HG03521 (cell line): Measurements from ENCODE around the gene APOC4.
"Not testable (repeated sequence)": the region's sequence is repeated elsewhere in the genome, so short reads cannot be mapped to it uniquely, and the experiment has no call there.

Experiments
- ATAC-seq: cut with Tn5 transposase; IDR thresholded peaks from one replicate; pipeline ENCODE4 v1.9.1; 2021; ENCODE audit warnings: mild to moderate bottlenecking, moderate library complexity; ENCODE audit not compliant: unreplicated experiment

The APOC4 gene

DNA sequence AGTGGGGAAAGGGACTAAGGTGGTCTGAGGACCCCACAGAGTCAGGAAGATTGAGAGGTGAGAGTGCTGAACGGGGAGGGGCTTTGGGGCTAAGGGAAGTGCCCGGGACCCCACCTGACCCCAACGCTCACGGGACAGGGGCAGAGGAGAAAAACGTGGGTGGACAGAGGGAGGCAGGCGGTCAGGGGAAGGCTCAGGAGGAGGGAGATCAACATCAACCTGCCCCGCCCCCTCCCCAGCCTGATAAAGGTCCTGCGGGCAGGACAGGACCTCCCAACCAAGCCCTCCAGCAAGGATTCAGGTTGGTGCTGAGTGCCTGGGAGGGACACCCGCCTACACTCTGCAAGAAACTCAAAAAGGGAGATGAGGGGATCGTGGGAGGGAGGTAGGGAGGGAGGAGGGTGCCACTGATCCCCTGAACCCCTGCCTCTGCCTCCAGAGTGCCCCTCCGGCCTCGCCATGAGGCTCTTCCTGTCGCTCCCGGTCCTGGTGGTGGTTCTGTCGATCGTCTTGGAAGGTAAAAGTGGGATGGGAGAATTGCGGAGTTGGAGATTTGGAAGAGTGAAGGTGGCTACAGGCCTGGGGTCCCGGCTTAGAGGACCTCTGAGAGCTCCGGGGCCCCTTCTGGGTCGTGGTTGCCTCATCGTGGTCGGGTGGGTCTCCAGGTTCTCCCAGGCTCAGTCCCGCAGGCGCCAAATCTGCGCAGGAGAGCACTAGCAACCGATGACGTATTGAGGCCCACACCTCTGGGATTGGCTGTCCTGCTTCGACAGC is 27.4 kb upstream of the APOC4 start, which contains the start of gene APOC1:
APOC1 (plus strand) TSS at position 176 of the 774 bp plus-strand sequence; CDS start at position 460, 284 bp downstream.
- ATAC-seq, result peak; percentile 85

DNA sequence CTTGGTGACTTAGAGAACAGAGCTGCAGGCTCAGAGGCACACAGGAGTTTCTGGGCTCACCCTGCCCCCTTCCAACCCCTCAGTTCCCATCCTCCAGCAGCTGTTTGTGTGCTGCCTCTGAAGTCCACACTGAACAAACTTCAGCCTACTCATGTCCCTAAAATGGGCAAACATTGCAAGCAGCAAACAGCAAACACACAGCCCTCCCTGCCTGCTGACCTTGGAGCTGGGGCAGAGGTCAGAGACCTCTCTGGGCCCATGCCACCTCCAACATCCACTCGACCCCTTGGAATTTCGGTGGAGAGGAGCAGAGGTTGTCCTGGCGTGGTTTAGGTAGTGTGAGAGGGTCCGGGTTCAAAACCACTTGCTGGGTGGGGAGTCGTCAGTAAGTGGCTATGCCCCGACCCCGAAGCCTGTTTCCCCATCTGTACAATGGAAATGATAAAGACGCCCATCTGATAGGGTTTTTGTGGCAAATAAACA is 17.8 kb upstream of the APOC4 start:
- no peak for ATAC-seq

DNA sequence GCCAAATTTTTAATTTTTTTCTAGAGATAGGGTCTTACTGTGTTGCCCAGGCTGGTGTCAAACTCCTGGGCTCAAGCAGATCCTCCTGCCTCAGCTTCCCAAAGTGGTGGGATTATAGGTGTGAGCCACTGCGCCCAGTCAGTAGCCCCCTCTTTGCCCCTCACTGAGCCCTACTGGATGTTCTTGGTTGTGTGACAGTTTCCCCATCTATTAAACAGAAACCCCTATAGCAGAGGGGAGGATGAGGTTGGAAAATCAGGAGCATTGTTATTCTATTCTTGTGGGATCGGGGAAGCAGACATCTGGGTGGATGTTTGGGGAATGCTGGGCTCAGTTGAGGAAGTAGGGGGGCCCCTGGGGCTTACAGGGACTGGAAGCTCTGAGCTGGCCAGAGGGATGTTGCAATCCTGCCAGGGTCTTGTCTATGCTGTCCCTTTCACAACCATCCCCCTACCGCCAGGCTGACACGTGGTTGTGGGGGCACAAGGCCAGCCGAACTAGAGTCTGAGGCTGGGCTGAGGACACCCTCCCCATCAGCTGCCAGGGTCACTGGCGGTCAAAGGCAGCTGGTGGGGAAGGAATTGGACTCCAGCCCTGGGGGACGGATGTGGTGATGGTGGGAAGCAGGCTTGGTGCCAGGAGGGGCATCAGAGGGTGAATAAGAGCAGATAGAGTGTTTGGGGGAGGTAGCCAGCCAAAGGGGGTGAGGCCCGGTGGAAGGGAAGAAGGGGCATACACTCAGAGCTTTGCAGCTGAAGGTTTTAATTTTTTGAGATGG is 16.7 kb upstream of the APOC4 start:
- no peak for ATAC-seq

DNA sequence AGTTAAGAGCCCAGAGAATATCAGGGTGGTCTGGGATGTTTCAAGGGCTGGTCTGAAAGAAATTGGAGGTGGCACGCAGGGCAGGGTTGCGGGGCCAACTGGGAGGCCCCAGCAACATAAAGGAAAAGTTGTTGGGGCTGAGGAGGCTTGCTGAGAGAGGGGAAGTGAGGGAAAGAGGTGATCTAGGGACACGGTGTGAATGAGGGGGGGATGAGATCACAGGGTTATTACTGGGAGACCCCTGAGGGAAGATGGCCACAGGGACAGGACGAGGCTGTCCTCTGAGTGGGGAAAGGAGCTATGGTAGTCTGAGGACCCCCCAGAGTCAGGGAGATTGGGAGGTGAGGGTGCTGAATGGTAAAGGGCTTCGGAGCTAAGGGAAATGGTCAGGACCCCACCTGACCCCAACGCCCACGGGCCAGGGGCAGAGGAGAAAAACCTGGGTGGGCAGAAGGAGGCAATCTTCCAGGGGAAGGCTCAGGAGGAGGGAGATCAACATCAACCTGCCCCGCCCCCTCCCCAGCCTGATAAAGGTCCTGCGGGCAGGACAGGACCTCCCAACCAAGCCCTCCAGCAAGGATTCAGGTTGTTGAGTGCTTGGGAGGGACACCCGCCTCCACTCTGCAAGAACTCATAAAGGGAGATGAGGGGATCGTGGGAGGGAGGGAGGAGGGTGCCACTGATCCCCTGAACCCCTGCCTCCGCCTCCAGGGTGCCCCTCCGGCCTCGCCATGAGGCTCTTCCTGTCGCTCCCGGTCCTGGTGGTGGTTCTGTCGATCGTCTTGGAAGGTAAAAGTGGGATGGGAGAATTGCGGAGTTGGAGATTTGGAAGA is 15.6 kb upstream of the APOC4 start:
- not testable (repeated sequence) for ATAC-seq

DNA sequence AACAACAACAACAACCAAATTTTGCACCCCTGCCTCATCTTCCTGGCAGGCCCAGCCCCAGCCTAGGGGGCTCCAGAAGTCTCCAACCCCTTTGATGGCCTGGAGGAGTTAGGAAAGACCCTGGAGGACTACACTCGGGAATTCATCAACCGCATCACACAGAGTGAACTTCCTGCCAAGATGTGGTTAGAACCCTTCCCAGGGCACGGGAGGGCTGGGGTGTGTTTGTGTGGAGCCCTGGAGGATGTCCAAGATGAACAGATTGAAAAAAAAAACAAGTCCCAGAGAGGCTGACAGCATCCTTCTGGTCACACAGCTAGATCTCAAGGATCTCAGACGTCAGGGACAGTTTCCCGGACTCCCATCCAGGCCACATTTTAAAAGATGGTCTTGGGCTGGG is 14.3 kb upstream of the APOC4 start:
- ATAC-seq, result no peak

DNA sequence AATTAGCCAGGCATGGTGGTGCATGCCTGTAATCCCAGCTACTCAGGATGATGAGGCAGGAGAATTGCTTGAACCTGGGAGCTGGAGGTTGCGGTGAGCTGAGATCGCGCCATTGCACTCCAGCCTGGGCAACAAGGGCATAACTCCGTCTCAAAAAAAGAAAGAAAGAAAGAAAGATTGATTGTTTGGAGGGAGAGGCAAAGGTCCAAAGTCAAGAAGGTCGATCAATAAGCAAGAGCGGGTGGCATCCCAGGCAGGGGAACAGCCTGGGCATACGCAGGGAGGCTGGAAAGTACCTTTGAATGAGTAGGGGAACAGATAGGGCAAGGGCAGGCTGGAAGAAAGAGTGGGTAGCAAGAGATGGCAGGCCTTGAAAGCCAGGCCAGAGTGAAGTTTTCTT is 11.9 kb upstream of the APOC4 start:
- ATAC-seq, result no peak

DNA sequence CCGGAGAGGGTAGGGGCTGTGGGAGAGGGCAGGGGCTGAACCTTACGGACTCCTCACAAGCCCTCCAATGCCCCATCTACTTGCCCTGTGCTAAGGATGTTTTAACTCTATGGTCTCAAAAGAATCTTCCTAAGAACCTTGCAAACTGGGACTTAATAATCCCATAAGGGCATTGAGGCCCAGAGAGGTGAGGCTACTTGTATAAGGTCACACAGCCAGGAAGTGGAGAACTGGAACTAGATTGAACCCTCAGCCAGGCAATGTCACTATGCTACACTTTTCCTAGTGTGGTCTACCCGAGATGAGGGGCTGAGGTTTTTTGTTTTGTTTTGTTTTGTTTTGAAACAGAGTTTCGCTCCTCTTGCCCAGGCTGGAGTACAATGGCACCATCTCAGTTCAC is 10.5 kb upstream of the APOC4 start:
- ATAC-seq, result no peak

DNA sequence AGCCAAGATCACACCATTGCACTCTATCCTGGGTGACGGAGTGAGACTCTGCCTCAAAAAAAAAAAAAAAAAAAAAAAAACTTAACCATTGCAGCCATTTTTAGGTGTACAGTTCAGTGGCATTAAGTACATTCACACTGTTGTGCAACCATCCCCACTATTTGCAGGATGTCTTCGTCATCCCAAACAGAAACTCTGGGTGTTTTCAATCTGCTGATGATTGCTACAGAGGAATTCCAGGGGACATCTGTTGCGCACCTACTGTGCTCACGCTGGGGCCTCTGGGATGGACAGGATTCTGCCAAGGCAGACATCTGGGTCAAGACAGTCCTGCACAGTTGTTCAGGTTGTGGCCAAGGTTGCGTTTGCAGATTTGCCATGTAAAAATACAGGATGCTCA is 2.4 kb upstream of the APOC4 start:
- no peak for ATAC-seq

DNA sequence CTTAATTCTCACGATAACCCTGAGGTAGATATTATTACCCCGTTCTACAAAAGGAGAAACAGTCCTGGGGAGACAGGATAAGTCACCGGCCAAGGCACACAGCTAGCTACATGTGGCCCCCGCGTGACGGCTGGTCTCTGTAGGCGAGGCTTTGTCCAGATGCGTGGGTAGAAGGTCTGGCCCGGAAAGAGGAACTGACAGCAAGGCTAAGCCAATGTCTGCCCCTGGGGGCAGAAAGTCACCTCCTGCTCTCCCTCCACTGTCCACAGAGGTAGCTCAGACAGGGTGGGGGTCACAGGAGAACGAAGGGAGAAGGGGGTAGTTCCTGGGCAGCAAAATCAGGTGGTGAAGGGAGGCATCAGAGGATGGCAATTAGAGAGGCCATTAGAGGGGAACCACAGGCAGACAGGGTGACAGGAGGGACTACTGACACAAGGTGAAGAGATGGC is 1.8 kb downstream of the APOC4 start:
- no peak for ATAC-seq

DNA sequence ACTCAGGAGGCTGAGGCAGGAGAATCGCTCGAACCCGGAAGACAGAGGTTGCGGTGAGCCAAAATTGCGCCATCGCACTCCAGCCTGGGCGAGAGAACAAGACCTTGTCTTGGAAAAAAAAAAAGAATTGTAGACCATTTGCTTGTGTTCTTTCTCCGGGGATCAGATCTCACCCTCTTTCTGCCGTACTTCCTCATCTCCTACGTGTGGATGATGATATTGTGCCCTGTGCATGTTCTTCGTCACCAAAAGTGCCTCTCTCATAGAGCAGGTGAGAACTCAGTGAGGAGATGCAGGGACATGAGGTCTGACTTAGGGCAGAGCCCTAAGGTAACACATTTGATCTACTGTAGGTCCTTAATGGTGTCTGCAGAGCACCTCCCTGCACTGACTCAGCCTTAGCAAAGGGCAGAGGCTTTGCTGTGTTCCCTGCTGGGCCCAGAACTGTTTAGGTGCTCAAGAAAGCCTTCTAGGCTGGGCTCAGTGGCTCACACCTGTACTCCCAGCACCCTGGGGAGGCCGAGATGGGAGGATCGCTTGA is 5.1 kb downstream of the APOC4 start:
- ATAC-seq, result no peak

DNA sequence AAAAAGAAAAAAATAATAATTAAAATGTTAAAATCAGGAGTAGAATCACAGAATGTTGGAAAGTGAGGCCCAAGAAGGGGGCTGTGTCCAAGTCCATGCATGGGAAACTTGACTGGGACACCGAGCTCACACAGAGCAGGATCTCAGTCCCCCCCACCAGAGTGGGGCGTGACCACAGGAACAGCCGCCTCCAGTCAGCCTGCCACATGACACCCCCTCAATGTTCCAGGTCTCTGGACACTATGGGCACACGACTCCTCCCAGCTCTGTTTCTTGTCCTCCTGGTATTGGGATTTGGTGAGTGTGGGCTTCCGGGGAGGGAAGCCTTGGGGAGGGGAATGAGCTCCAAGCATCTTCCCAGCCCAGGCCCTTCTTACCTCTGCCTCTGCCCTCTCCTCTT is 6.2 kb downstream of the APOC4 start:
- no peak for ATAC-seq

DNA sequence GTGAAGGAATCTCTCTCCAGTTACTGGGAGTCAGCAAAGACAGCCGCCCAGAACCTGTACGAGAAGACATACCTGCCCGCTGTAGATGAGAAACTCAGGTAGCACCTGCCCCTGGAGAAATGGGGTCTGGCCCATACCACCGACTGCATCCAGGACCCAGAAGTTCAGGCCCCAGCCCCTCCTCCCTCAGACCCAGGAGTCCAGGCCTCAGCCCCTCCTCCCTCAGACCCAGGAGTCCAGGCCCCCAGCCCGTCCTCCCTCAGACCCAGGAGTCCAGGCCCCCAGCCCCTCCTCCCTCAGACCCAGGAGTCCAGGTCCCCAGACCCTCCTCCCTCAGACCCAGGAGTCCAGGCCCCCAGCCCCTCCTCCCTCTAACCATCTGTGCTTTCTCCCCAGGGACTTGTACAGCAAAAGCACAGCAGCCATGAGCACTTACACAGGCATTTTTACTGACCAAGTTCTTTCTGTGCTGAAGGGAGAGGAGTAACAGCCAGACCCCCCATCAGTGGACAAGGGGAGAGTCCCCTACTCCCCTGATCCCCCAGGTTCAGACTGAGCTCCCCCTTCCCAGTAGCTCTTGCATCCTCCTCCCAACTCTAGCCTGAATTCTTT is 6.8 kb downstream of the APOC4 start:
- no peak for ATAC-seq

DNA sequence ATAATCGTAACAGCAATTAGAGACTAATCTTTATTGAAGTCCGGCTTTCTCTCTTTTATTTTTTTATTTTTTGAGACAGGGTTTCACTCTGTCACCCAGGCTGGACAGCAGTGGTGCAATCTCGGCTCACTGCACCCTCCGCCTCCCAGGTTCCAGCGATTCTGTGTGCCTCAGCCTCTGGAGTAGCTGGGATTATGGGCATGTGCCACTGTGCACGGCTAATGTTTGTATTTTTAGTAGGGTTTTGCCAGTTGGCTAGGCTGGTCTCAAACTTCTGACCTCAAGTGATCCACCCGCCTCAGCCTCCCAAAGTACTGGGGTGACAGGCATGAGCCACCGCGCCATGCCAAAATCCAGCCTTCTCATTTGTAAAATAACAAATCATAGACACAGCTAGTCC is 7.5 kb downstream of the APOC4 start:
- no peak for ATAC-seq

DNA sequence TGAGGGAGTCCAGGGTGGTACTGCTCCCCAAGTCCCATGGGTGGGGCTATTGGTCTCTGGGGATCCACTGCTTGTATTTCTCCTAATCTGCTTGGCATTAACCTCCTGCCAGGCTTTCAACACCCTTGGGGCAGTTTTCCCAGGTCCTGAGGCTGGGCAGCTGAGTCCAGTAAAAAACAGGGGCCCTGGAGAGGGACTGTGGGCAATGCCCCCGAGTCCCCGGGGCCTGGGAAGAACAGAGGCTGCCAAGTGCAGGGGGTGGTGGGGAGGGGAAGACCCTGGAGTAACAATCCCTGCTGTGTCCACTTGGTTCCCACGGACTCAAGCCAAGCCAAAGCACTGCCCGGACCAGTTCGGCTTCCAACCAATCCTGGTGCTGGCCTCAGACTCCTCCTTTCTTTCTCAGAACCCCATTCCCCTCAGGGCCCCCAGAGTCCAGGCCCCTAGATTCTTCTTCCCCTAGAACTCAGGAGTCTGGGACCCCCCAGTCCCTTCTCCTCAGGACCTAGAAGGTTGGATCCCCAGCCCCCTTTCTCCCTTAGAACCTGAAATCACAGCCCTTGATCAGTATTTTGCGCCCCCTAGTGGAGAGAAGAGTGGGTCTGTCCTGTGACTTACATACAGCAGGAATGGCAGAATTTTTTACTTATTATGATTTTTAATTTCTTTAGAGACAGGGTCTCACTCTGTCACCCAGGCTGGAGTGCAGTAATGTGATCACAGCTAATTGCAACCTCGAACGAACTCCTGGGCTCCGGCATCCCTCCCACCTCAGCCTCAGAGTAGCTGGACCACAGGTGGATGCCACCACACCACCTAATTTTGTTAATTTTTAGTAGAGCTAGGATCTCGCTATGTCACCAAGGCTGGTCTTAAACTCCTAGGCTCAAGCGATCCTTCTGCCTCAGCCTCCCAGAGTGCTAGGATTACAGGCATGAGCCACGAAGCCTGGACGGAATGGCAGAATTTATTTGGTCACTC is 9.4 kb downstream of the APOC4 start:
- ATAC-seq, result no peak

DNA sequence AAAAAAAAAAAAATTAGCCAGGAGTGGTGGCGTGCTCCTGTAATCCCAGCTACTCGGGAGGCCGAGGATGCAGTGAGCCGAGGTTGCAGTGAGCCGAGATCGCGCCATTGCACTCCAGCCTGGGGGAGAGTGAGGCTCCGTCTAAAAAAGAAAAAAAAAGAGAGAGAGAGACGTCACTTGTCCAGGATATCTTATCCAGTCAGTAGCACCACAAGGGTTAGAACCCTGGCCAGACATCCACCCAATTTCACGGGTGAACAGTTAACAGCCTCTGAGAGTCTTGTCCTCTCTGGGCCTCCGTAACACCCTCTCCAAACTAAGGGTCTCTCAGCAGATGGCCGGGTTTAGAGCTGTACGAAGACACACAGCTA is 12.2 kb downstream of the APOC4 start:
- ATAC-seq, result no peak

DNA sequence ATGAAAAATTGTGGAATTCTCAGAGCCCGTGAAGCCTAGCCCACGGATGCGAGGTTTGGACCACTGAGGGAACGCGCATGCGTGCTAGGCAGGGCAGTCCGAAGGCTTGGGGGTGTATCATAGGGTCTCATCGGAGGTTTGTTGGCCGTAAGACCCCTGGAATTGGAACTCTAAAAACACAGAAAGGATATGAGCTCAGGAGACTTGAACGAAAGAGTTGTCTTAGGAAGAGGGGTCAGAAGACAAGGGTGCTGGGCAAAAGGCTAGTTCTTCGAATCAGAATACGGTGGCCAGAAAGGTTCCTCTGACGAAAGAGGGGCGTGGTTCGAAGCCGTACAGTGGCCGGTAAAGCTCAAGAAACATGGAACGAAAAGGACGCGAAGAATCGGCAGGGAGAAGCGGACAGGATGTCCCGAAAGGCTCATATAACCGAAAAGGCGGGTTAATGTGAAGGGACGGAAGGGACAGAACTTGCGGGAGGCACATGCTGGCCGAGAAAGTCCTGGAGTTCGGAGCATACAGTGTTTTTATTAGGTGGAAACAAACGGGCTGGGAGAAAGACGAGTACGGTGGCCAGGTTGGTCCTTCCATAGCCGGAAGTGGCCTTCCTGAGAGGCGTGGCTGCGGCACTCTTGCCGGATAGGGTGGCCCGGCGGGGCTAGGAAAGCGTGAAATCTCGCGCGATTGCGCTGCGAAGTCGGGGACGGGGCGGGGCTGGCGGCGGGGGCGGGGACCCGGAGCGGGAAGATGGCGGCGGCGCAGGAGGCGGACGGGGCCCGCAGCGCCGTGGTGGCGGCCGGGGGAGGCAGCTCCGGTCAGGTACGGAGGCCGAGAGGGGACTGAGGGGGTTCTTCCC is 12.8 kb downstream of the APOC4 start, which contains the start of gene CLPTM1:
CLPTM1 (plus strand) TSS at position 732 of the 856 bp plus-strand sequence; CDS start at position 748, 16 bp downstream.
- peak; percentile 77 for ATAC-seq

DNA sequence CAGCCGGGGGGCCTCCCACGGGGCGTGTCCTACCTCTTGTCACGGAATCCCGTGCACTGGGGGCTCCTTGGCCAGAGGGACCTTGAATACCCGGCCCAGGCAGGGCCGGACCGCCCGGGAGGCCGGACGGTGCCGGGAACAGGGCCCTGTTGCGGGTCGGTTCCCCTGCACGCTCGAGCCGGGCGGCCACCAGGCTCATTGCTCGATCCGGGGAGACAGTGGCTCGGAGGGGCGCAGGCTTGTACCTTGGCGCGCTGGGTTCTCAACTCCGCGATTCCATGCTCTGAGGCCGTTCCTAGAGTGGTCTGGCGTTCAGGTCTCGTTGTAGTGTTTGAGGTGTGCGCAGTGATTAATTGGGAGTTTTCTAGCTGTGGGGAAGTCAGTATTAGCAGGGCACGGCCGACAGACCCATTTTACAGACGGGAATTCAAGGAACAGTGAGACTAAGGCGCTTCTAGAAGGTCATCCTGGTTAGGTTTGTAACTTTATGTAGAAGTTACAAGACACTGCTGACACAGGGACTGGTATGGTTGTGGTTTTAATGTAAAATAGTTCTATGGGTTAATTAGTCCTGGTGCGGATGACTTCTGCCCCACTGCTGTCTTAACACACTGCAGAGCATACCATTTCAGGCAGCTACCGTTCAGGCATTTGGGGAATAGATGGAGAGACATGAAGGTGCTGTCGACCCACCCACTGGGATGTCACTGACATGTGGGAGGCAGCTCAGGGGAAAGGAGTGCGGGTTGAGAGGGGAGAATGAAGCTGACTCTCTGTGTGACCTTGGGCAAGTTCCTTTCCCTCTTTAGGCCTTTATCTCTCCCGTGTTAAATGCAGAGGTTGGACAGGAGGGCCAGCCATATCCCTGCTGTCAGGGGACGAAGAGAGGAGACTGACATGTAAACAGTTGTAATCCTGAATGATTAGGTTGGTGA is 13.7 kb downstream of the APOC4 start:
- ATAC-seq, result no peak
